ENCODE data around the gene ADGRL4.

- TF ChIP-seq CTCF (conservative IDR thresholded peaks at IDR 0.05 in 1 of 2, IDR thresholded peaks at IDR 0.05 in 1 of 2; ENCODE audit: low read depth in 1 of 2, low read length in 2 of 2) (no peak), EZH2 (IDR thresholded peaks at IDR 0.05; ENCODE audit: low read length, missing control alignments) (no peak)
Observed at GRCh38 chr1:78843111-78843510, 163.4 kb downstream of the ADGRL4 start.

Data from fibroblast of lung (primary cell).